IMR-90 (cell line): Measurements from ENCODE around the gene GPR82. TPM values are rescaled to one million over a fixed set of nuclear protein-coding genes. Genes with fewer than 3 reads are reported as not detected.

Experiments used
- ATAC-seq: fragments of 200-7000 bp; cut with Tn5 transposase; 2 replicates; pipeline ENCODE4 v1.9.1; 2020; ENCODE audit warnings: low read depth, mild to moderate bottlenecking, moderate library complexity
- BruUV-seq: library from RNA; stranded (reverse); fragments of 400-500 nt; replicated peaks from 2 replicates; lab custom pipeline; 2021; lab: Mats Ljungman, UMichigan
- CTCF ChIA-PET: fragments of 300-600 bp; formaldehyde crosslinking; extraction: SDS; loops from one replicate; lab custom pipeline; 2021; ENCODE audit warnings: antibody characterized with exemption; lab: Yijun Ruan, JAX
- POLR2A ChIA-PET: fragments of 300-600 bp; sonication (Branson Sonifier 250); formaldehyde crosslinking; loops from one replicate; lab custom pipeline; 2022; ENCODE audit warnings: antibody characterized with exemption; ENCODE audit not compliant: unreplicated experiment; lab: Charles Lee
- DNase-seq: peaks from one replicate; pipeline ENCODE4 v3.0.0; 2013
- H2AFZ ChIP-seq: replicated peaks from 2 replicates; pipeline ENCODE3; 2013; ENCODE audit warnings: low read length, mild to moderate bottlenecking; ENCODE audit not compliant: poor library complexity
- H2AK5ac ChIP-seq: 2 replicates; pipeline ENCODE4 v1.6.1; 2013; ENCODE audit warnings: low read depth, low read length, inconsistent platforms
- H2AK9ac ChIP-seq: replicated peaks from 2 replicates; pipeline ENCODE3; 2013; ENCODE audit warnings: mild to moderate bottlenecking, low read depth, low read length, moderate library complexity; ENCODE audit not compliant: poor library complexity
- H2BK120ac ChIP-seq: 2 replicates; pipeline ENCODE4 v1.6.1; 2013; ENCODE audit warnings: low read depth, low read length, inconsistent platforms
- H2BK15ac ChIP-seq: 3 replicates; pipeline ENCODE4 v1.6.1; 2013; ENCODE audit warnings: low read depth, low read length, inconsistent platforms
- H2BK20ac ChIP-seq: 2 replicates; pipeline ENCODE4 v1.6.1; 2013; ENCODE audit warnings: low read depth, mild to moderate bottlenecking, inconsistent platforms, low read length, moderate library complexity
- H2BK5ac ChIP-seq: 2 replicates; pipeline ENCODE4 v1.6.1; 2013; ENCODE audit warnings: mild to moderate bottlenecking, low read depth, low read length, inconsistent platforms; ENCODE audit not compliant: poor library complexity, severe bottlenecking
- H3K14ac ChIP-seq: replicated peaks from 2 replicates; pipeline ENCODE4 v1.6.1; 2013; ENCODE audit warnings: low read depth, low read length, inconsistent platforms
- H3K18ac ChIP-seq: 2 replicates; pipeline ENCODE4 v1.6.1; 2013; ENCODE audit warnings: low read depth, low read length, control low read depth
- H3K23ac ChIP-seq: 2 replicates; pipeline ENCODE4 v1.6.1; 2013; ENCODE audit warnings: low read depth, low read length, inconsistent platforms
- H3K27ac ChIP-seq: 2 replicates; pipeline ENCODE4 v1.5.1; 2013; ENCODE audit warnings: mild to moderate bottlenecking, control low read depth, low read length; ENCODE audit not compliant: insufficient read depth
- H3K27me3 ChIP-seq: 2 replicates; pipeline ENCODE4 v1.6.1; 2013; ENCODE audit warnings: low read length; ENCODE audit not compliant: control insufficient read depth, insufficient read depth
- H3K36me3 ChIP-seq: 2 replicates; pipeline ENCODE4 v1.6.1; 2013; ENCODE audit warnings: low read length, mixed read lengths; ENCODE audit not compliant: control insufficient read depth, insufficient read depth
- H3K4ac ChIP-seq: 2 replicates; pipeline ENCODE4 v1.6.1; 2013; ENCODE audit warnings: low read depth, low read length, inconsistent platforms
- H3K4me1 ChIP-seq: 2 replicates; pipeline ENCODE4 v1.6.1; 2013; ENCODE audit warnings: low read length, mixed read lengths; ENCODE audit not compliant: control insufficient read depth, insufficient read depth
- H3K4me2 ChIP-seq: 2 replicates; pipeline ENCODE4 v1.6.1; 2013; ENCODE audit warnings: low read depth, mild to moderate bottlenecking, control low read depth, low read length, moderate library complexity
- H3K4me3 ChIP-seq: 2 replicates; pipeline ENCODE4 v1.5.1; 2013; ENCODE audit warnings: low read depth, mild to moderate bottlenecking, control low read depth, low read length, moderate library complexity; ENCODE audit not compliant: insufficient read depth
- H3K56ac ChIP-seq: 2 replicates; pipeline ENCODE4 v1.6.1; 2013; ENCODE audit warnings: low read length, inconsistent platforms; ENCODE audit not compliant: insufficient read depth; ENCODE audit errors: extremely low read depth
- H3K79me1 ChIP-seq, 2 experiments: 2 replicates each; pipeline ENCODE4 v1.6.1; 2013; ENCODE audit warnings: low read length in 2 of 2, inconsistent platforms in 1 of 2, low read depth in 1 of 2
- H3K9ac ChIP-seq: 2 replicates; pipeline ENCODE4 v1.6.1; 2013; ENCODE audit warnings: low read depth, low read length, control low read depth
- H3K9me1 ChIP-seq: 2 replicates; pipeline ENCODE4 v1.6.1; 2013; ENCODE audit warnings: low read length, inconsistent platforms; ENCODE audit not compliant: insufficient read depth
- H3K9me3 ChIP-seq: 2 replicates; pipeline ENCODE4 v1.6.1; 2013; ENCODE audit warnings: low read length; ENCODE audit not compliant: control insufficient read depth, insufficient read depth
- H4K20me1 ChIP-seq: 2 replicates; pipeline ENCODE4 v1.6.1; 2013; ENCODE audit warnings: low read length, inconsistent platforms; ENCODE audit not compliant: insufficient read depth
- H4K5ac ChIP-seq: 2 replicates; pipeline ENCODE4 v1.6.1; 2013; ENCODE audit warnings: mild to moderate bottlenecking, low read depth, low read length, control low read depth
- H4K8ac ChIP-seq, 2 experiments: 2 replicates each; pipeline ENCODE4 v1.6.1; 2013; ENCODE audit warnings: low read depth in 2 of 2, low read length in 2 of 2, control low read depth in 1 of 2, inconsistent platforms in 1 of 2
- H4K91ac ChIP-seq: 2 replicates; pipeline ENCODE4 v1.6.1; 2013; ENCODE audit warnings: low read depth, low read length, inconsistent platforms; ENCODE audit not compliant: insufficient read depth
- BHLHE40 ChIP-seq: fragments of 150-350 bp; IDR thresholded peaks from 2 replicates; pipeline ENCODE4 v1.6.1; 2016; ENCODE audit warnings: mild to moderate bottlenecking, low read depth, low read length
- CEBPB ChIP-seq: IDR thresholded peaks from 2 replicates; pipeline ENCODE4 v1.6.1; 2012; ENCODE audit warnings: low read depth, low read length, improper control_type of control experiment
- CHD1 ChIP-seq: IDR thresholded peaks from 2 replicates; pipeline ENCODE4 v1.6.1; 2012; ENCODE audit warnings: low read depth, low read length, improper control_type of control experiment
- FOS ChIP-seq: fragments of 150-350 bp; IDR thresholded peaks from 2 replicates; pipeline ENCODE4 v1.6.1; 2016; ENCODE audit warnings: low read depth, low read length
- MAFK ChIP-seq: IDR thresholded peaks from 2 replicates; pipeline ENCODE4 v1.6.1; 2012; ENCODE audit warnings: low read depth, low read length, improper control_type of control experiment
- MAZ ChIP-seq: IDR thresholded peaks from 2 replicates; pipeline ENCODE4 v1.6.1; 2012; ENCODE audit warnings: low read depth, mild to moderate bottlenecking, low read length, improper control_type of control experiment, moderate library complexity, borderline replicate concordance
- MXI1 ChIP-seq: IDR thresholded peaks from 2 replicates; pipeline ENCODE4 v1.6.1; 2012; ENCODE audit warnings: low read depth, mild to moderate bottlenecking, low read length, moderate library complexity, borderline replicate concordance
- NFE2L2 ChIP-seq: fragments of 150-350 bp; IDR thresholded peaks from 2 replicates; pipeline ENCODE4 v1.6.1; 2016; ENCODE audit warnings: low read depth, mild to moderate bottlenecking, low read length
- POLR2A ChIP-seq: IDR thresholded peaks from 2 replicates; pipeline ENCODE4 v1.6.1; 2012; ENCODE audit warnings: mild to moderate bottlenecking, low read depth, low read length
- RAD21 ChIP-seq: IDR thresholded peaks from 2 replicates; pipeline ENCODE4 v1.6.1; 2012; ENCODE audit warnings: low read length, improper control_type of control experiment
- RCOR1 ChIP-seq: IDR thresholded peaks from 2 replicates; pipeline ENCODE4 v1.6.1; 2012; ENCODE audit warnings: mild to moderate bottlenecking, low read length, improper control_type of control experiment; ENCODE audit not compliant: insufficient replicate concordance
- RFX5 ChIP-seq: IDR thresholded peaks from 2 replicates; pipeline ENCODE4 v1.8.0; 2012; ENCODE audit warnings: low read depth, mild to moderate bottlenecking, low read length, moderate library complexity
- SMC3 ChIP-seq: fragments of 150-350 bp; IDR thresholded peaks from 2 replicates; pipeline ENCODE4 v1.6.1; 2016; ENCODE audit warnings: low read depth, mild to moderate bottlenecking, antibody characterized with exemption, low read length, moderate library complexity
- WGBS, 2 experiments: methylation state at CpG; one replicate each; pipeline versions ENCODE4 v1.1.5 to v1.1.7; 2013; ENCODE audit warnings: missing lambda C conversion rate in 2 of 2; ENCODE audit not compliant: insufficient read length in 1 of 2; ENCODE audit errors: extremely low coverage in 2 of 2; 5-methylcytosine and 5-hydroxymethylcytosine counted together
- dilution Hi-C: fragments of 300-500 bp; cut with HindIII; formaldehyde crosslinking; loops from one replicate; pipeline ENCODE4 v1.14.3; 2018; ENCODE audit warnings: low sequenced_read_pairs; ENCODE audit not compliant: unreplicated experiment
- in situ Hi-C: fragments of 300-500 bp; cut with MboI; formaldehyde crosslinking; loops from 3 replicates; pipeline ENCODE4 v1.14.3; 2019; ENCODE audit warnings: low sequenced_read_pairs, inconsistent platforms, mixed read lengths
- intact Hi-C: fragments of 100-400 bp; cut with micrococcal nuclease; formaldehyde crosslinking; loops from 2 replicates; pipeline ENCODE4 v1.10.0; 2022
- polyA plus RNA-seq, 3 experiments: library from polyadenylated mRNA; depleted of rRNA; stranded (reverse); fragments of >200 nt; gene quantifications; 2 replicates each; pipeline ENCODE4 v1.2.3, GENCODE V29; 2012; ENCODE audit warnings: low replicate concordance in 1 of 3
- total RNA-seq: library from RNA; depleted of rRNA; stranded (reverse); fragments of >200 nt; gene quantifications from 2 replicates; pipeline ENCODE4 v1.2.3, GENCODE V29; 2012
- TF ChIP-seq, protein P1 (sequence below): fragments of 150-350 bp; IDR thresholded peaks from 2 replicates; pipeline ENCODE4 v1.6.1; 2016; ENCODE audit warnings: low read depth, mild to moderate bottlenecking, low read length, moderate library complexity, borderline replicate concordance
- TF ChIP-seq, protein P2 (sequence below): fragments of 150-350 bp; IDR thresholded peaks from 2 replicates; pipeline ENCODE4 v1.6.1; 2017; ENCODE audit warnings: mild to moderate bottlenecking, antibody characterized with exemption, low read length, low read depth
- TF ChIP-seq, protein P3 (sequence below): conservative IDR thresholded peaks from 2 replicates; pipeline ENCODE4 v1.5.1; 2012; ENCODE audit warnings: mild to moderate bottlenecking, low read depth, low read length, improper control_type of control experiment

GPR82 gene
- total and polyA plus RNA-seq, 2 of the 4 experiments (the other 2 are of a cell fraction), result not detected

DNA sequence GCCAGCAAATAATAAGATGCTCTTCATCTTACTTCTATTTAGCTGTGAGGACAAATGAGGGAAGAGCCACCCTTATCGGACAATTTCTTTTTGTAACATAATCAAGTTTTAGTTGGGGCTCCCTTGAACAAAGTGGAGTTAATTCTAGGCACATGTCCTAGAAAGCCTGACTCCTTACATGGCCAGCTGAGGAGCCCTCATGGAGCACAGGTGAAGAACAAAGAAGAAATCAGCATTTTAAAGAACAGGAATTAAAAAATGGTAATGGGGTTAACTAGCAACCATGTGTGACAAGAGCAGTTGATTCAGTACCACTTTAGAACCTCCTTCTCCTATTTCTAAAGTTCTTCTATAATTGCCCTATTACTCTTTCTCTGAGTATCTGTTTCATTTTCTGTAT is 15.9 kb downstream of the GPR82 start:
- H3K79me1 ChIP-seq, result no peaks in the 10 kb centered on the region
- no peak overlapping the region for H4K91ac ChIP-seq
- no peaks in the 10 kb centered on the region for H4K20me1 ChIP-seq
- TF ChIP-seq SMC3 (no peak), FOS (no peak), POLR2A (no peak), BHLHE40 (no peak), NFE2L2 (no peak), CHD1 (no peak), MAZ (no peak), RCOR1 (no peak), RAD21 (no peak), MAFK (no peak), RFX5 (no peak), MXI1 (no peak), CEBPB (no peak)
- TF ChIP-seq, protein P1, sequence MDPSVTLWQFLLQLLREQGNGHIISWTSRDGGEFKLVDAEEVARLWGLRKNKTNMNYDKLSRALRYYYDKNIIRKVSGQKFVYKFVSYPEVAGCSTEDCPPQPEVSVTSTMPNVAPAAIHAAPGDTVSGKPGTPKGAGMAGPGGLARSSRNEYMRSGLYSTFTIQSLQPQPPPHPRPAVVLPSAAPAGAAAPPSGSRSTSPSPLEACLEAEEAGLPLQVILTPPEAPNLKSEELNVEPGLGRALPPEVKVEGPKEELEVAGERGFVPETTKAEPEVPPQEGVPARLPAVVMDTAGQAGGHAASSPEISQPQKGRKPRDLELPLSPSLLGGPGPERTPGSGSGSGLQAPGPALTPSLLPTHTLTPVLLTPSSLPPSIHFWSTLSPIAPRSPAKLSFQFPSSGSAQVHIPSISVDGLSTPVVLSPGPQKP, result no peak
- TF ChIP-seq, protein P2, sequence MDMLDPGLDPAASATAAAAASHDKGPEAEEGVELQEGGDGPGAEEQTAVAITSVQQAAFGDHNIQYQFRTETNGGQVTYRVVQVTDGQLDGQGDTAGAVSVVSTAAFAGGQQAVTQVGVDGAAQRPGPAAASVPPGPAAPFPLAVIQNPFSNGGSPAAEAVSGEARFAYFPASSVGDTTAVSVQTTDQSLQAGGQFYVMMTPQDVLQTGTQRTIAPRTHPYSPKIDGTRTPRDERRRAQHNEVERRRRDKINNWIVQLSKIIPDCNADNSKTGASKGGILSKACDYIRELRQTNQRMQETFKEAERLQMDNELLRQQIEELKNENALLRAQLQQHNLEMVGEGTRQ, result no peak
- TF ChIP-seq, protein P3, sequence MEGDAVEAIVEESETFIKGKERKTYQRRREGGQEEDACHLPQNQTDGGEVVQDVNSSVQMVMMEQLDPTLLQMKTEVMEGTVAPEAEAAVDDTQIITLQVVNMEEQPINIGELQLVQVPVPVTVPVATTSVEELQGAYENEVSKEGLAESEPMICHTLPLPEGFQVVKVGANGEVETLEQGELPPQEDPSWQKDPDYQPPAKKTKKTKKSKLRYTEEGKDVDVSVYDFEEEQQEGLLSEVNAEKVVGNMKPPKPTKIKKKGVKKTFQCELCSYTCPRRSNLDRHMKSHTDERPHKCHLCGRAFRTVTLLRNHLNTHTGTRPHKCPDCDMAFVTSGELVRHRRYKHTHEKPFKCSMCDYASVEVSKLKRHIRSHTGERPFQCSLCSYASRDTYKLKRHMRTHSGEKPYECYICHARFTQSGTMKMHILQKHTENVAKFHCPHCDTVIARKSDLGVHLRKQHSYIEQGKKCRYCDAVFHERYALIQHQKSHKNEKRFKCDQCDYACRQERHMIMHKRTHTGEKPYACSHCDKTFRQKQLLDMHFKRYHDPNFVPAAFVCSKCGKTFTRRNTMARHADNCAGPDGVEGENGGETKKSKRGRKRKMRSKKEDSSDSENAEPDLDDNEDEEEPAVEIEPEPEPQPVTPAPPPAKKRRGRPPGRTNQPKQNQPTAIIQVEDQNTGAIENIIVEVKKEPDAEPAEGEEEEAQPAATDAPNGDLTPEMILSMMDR, result no peak
- H2AFZ ChIP-seq, result no peak overlapping the region
- no peak overlapping the region for H3K4ac ChIP-seq
- CTCF ChIA-PET, result no interaction called here
- BruUV-seq, result no TSS peak
- H2BK5ac ChIP-seq, result no peak overlapping the region
- intact Hi-C loops, result loop anchor here (10.0 kb wide), 2 partner anchors 185 to 465 kb away; no protein-coding TSS in a partner anchor
- H3K36me3 ChIP-seq, result no peaks in the 10 kb centered on the region
- H3K9ac ChIP-seq, result no peak overlapping the region
- ATAC-seq (no peak), DNase-seq (no peak)
- in situ Hi-C loops, result no loop called here
- no peak overlapping the region for H2BK120ac ChIP-seq
- no peaks in the 10 kb centered on the region for H3K9me3 ChIP-seq
- no peak overlapping the region for H2BK20ac ChIP-seq
- H3K4me1 ChIP-seq, result no peaks in the 10 kb centered on the region
- H4K5ac ChIP-seq, result no peak overlapping the region
- POLR2A ChIA-PET, result no interaction called here
- no peaks in the 10 kb centered on the region for H3K9me1 ChIP-seq
- no peak overlapping the region for H2AK5ac ChIP-seq
- no peak overlapping the region for H3K4me2 ChIP-seq
- no peak overlapping the region for H3K27ac ChIP-seq
- dilution Hi-C loops, result no loop called here
- H3K27me3 ChIP-seq, result no peaks in the 10 kb centered on the region; the same call in 1 of the 2 replicates
- H2BK15ac ChIP-seq, result no peak overlapping the region
- no peak overlapping the region for H3K4me3 ChIP-seq
- H3K23ac ChIP-seq, result no peak overlapping the region
- WGBS, 2 experiments, result no CpG with 5 or more reads among the region's 1 CpG
- no peak overlapping the region for H3K18ac ChIP-seq
- no peak overlapping the region for H4K8ac ChIP-seq
- H2AK9ac ChIP-seq, result no peak overlapping the region
- H3K14ac ChIP-seq, result no peak overlapping the region
- H3K56ac ChIP-seq, result no peak overlapping the region
